Activated naive CD4-positive, alpha-beta T cell treated with anti-CD3 and anti-CD28 coated beads, Interleukin-2, amount 50 U/mL, for 24 hours (primary cell): ENCODE data around the gene NFIA.
"Not testable (repeated sequence)": the region's sequence is repeated elsewhere in the genome, so short reads cannot be mapped to it uniquely, and the experiment has no call there.

ENCODE experiments used
- H3K27ac Mint-ChIP-seq: one replicate; pipeline ENCODE4 v1.8.0; 2021; ENCODE audit warnings: mild to moderate bottlenecking, mixed read lengths
- H3K27me3 Mint-ChIP-seq: one replicate; pipeline ENCODE4 v1.8.0; 2021; ENCODE audit warnings: mixed read lengths
- H3K36me3 Mint-ChIP-seq: one replicate; pipeline ENCODE4 v1.8.0; 2021; ENCODE audit warnings: mixed read lengths
- H3K4me1 Mint-ChIP-seq: one replicate; pipeline ENCODE4 v1.8.0; 2021; ENCODE audit warnings: mixed read lengths
- H3K4me3 Mint-ChIP-seq: one replicate; pipeline ENCODE4 v1.8.0; 2021; ENCODE audit warnings: mild to moderate bottlenecking, mixed read lengths
- H3K9me3 Mint-ChIP-seq: one replicate; pipeline ENCODE4 v1.8.0; 2021; ENCODE audit warnings: mixed read lengths

NFIA gene

DNA sequence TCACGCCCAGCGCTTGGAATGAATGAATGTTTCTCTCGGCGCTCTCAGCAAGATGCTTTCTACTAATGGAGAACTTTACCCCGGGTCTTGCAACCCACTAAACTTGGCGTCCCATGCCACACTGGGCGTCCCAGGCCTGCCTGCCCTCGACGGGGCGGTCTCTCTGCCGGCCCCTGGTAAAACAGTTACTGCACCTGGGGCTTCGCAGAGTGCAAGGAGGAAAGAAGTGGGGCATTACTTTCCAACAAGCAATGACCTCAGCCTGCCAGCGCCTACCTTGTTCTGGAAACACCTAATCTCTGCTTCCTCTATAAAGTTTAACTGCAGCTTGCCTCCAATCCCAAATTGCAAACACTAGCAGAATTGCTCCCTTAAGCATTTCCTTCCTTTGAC is 27.8 kb upstream of the NFIA start:
- H3K4me3 Mint-ChIP-seq = peak overlapping the region; percentile 15
- peaks cover 43% of the 10 kb centered on the region for H3K4me1 Mint-ChIP-seq
- H3K27ac Mint-ChIP-seq = no peak overlapping the region
- H3K36me3 Mint-ChIP-seq = no peaks in the 10 kb centered on the region
- peaks cover 51% of the 10 kb centered on the region for H3K27me3 Mint-ChIP-seq
- H3K9me3 Mint-ChIP-seq = no peaks in the 10 kb centered on the region

DNA sequence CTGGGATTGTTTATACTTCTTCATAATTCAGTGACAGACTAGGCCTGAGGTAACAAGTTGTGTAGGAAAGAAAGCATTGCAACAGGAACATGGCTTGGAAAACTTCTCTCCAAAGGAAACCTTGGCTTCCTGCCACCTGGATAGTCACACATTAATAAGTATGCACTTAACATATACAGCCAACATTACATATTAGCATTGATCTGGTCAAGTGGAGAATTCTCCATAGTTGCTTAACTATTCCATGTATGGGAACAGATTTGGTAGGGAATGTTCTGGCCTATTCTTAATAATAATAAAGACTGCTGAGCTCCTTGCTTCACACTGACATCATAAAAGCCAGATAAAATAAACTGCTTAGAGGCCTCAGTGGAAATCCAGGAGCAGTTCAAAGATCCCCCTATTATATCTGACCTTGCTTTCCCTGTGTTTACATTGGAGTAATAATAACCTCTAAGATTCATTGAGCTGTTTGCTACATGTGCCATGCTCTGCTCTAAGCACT is 27.2 kb upstream of the NFIA start:
- H3K36me3 Mint-ChIP-seq = no peaks in the 10 kb centered on the region
- H3K27ac Mint-ChIP-seq = no peak overlapping the region
- H3K27me3 Mint-ChIP-seq = peaks cover 51% of the 10 kb centered on the region
- no peaks in the 10 kb centered on the region for H3K9me3 Mint-ChIP-seq
- no peak overlapping the region for H3K4me3 Mint-ChIP-seq
- peaks cover 41% of the 10 kb centered on the region for H3K4me1 Mint-ChIP-seq

DNA sequence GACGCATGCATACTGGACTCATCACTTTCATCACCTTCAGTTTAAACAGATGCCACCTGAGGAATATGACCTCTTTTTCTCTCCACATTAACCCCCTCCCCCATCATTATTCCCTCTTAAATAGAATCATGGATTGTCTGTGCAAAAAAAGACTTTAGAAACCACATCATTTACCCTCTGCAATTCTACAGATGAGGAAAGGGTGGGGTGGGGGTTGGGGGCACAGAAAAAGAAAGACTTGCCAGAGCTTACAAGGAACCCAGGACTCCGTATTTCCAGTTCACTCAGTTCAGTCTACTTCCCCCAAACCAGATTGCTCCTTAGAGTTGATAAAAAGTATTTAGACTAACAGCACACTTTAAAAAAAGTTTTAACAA is 26.2 kb upstream of the NFIA start:
- no peak overlapping the region for H3K27ac Mint-ChIP-seq
- H3K4me3 Mint-ChIP-seq = peak overlapping the region; percentile 73
- H3K9me3 Mint-ChIP-seq = no peaks in the 10 kb centered on the region
- H3K36me3 Mint-ChIP-seq = no peaks in the 10 kb centered on the region
- H3K4me1 Mint-ChIP-seq = peaks cover 39% of the 10 kb centered on the region
- H3K27me3 Mint-ChIP-seq = peaks cover 51% of the 10 kb centered on the region

DNA sequence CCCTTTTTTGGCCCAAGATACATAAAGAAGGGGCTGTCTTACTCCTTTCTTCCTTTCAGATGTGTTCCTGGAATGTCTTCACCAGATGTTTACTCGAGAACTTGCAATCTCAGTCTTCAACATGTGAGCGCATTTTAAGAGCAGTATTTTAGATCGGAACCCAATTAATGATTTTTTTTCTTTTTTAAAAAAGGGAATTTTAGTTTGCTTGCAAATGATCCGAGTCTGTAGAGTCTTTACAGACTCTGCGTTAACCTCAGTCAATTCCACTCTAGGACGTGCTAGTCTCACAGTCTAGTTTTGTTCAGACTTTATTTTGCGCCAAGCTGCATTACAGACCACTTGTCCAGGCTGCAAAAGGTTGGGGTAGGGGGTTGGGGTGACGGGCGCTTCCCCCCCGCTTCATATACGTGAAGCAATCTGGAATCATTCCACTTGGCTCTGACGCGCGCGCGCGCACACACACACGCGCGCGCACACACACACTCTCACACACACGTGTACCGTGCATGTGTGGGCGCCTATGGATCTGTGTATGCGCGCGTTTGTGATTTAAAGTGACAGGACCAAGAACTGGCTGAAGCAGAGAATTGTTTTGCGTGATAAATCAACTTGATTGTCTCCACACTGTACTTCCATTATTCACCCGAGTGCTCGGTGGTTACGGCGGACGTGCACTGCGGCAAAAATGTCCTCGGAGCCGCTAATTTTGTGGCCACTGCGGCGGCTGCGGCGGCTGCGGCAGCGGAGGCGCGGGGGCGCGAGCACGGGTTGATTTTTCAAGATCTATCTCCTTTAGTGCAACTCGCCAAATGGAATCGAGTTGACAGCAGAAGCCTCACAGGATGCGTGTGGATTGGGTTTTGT is 25.6 kb upstream of the NFIA start:
- Mint-ChIP-seq H3K27ac (peak overlapping the region; percentile 30), H3K4me3 (peak overlapping the region; percentile 90), H3K27me3 (peaks cover 48% of the 10 kb centered on the region), H3K9me3 (no peaks in the 10 kb centered on the region), H3K4me1 (peaks cover 34% of the 10 kb centered on the region), H3K36me3 (no peaks in the 10 kb centered on the region)

DNA sequence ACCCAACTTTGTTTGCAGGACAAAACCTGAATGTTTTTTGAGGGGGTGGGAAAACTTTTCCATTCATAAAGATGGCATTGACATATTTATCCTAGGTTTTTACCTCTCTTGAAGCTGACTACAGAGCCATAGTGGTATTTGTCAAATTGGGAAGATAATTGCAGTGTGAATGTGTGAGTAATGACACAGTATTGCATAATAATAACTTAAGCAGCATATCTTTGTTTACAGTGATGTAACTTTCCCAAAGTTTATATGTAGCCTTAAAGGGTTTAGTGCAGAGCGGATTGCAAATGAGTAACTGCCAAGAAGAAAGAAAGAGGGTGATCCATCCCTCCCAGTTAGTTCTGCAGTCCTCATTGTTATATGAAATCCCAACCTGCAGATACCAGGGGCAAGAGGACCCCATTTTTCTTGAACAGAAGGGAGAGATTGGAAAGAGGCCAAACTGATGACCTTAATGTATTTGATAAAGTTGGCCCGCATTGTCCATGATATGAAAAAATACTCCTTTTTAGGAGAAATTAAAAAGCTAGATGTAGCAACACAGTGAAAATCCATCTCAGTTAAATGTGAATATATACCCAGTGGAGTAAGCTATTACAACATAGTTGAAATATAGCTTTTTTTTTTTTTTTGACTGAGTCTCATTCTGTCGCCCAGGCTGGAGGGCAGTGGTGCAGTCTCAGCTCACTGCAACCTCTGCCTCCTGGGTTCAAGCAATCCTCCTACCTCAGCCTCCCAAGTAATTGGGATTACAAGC is 23.7 kb upstream of the NFIA start:
- Mint-ChIP-seq H3K4me1 (peaks cover 16% of the 10 kb centered on the region), H3K27ac (no peak overlapping the region), H3K9me3 (no peaks in the 10 kb centered on the region), H3K4me3 (no peak overlapping the region), H3K27me3 (peaks cover 29% of the 10 kb centered on the region), H3K36me3 (no peaks in the 10 kb centered on the region)

DNA sequence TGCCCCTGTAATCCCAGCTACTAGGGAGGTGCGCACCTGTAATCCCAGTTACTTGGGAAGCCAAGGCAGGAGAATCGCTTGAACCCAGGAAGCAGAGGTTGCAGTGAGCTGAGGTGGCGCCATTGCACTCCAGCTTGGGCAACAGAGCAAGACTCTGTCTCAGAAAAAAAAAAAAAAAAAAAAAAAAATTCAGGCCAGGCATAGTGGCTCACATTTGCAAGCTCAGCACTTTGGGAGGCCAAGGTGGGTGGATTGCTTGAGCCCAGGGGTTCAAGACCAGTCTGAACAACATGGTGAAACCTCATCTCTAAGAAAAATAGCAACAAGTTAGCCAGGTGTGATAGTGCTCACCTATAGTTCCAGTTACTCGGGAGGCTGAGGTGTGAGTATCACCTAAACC is 20.8 kb upstream of the NFIA start:
- not testable (repeated sequence) for H3K4me1 Mint-ChIP-seq, H3K27ac Mint-ChIP-seq, H3K36me3 Mint-ChIP-seq, H3K9me3 Mint-ChIP-seq, H3K4me3 Mint-ChIP-seq
- peaks cover 10% of the 10 kb centered on the region for H3K27me3 Mint-ChIP-seq

DNA sequence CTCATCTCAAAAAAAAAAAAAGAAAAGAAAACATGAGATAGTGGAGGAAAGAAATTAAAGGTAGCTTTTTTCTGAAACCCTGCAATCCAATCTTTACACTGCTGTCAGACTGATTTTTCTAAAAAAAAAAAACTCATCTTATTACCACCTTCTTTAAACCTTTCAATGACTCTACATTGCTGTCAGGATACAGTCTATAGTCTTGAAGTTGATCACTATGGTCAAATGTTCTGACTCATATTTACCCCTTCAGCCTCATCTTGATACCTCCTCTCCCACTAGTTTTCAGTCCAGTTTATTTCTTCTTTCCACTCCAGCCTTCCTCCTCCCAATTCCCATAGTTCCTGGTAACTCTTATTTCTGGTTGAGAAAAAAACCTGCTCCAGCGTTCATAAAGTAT is 17.7 kb upstream of the NFIA start:
- H3K27me3 Mint-ChIP-seq = peaks cover 1% of the 10 kb centered on the region
- no peaks in the 10 kb centered on the region for H3K9me3 Mint-ChIP-seq
- H3K27ac Mint-ChIP-seq = no peak overlapping the region
- no peaks in the 10 kb centered on the region for H3K4me1 Mint-ChIP-seq
- H3K4me3 Mint-ChIP-seq = no peak overlapping the region
- H3K36me3 Mint-ChIP-seq = no peaks in the 10 kb centered on the region

DNA sequence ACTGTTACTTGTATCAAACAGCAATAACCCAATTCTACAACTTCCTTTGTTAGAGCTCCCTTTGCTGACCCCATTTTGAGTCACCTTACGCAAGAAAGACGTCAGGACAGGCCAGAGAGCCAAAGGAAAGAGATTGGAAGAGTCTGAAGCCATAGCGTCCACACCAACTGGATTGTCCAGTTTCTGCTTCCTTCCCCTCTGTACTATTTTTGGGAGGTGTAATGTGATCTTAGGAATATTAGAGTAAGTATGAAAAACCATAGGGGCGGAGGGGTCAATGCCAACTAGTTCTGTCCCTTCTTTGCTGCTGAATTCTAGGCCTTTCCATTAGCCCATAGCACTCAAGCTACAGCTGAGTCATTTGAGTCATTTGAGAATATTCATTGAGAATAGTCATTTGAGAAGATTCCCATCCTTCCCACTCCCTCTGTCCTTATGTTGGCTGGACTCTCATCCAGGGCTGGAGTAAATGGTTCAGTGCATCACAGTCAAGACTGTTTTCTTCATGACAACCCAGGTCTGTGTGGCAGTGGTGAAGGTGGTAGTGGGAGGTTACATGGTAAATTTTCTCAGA is 14.8 kb upstream of the NFIA start:
- H3K27me3 Mint-ChIP-seq = no peaks in the 10 kb centered on the region

DNA sequence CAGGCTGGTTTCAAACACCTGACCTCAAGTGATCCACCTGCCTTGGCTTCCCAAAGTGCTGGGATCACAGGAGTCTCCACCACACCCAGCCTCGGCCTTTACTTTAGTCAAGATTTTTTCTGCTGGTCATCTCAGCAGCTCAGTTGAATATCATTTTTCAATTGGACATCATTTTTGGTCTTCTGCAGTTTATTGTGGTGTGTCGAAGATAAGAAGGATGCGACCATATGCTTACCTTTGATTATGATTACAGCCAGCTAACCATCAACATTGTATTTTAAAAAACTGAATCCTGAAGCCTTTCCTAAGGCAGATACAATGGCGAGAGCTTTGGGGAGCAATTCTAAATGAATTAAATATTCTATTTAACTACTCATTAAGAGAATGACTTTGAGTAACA is 12.3 kb upstream of the NFIA start:
- H3K27ac Mint-ChIP-seq = no peak overlapping the region
- H3K9me3 Mint-ChIP-seq = no peaks in the 10 kb centered on the region
- H3K4me3 Mint-ChIP-seq = no peak overlapping the region
- H3K36me3 Mint-ChIP-seq = no peaks in the 10 kb centered on the region
- no peaks in the 10 kb centered on the region for H3K4me1 Mint-ChIP-seq
- no peaks in the 10 kb centered on the region for H3K27me3 Mint-ChIP-seq

More for the DNA sequence above, 14.8 kb upstream of the NFIA start:
- Mint-ChIP-seq H3K27ac (no peak overlapping the region), H3K4me3 (no peak overlapping the region), H3K4me1 (no peaks in the 10 kb centered on the region), H3K36me3 (no peaks in the 10 kb centered on the region), H3K9me3 (no peaks in the 10 kb centered on the region)

DNA sequence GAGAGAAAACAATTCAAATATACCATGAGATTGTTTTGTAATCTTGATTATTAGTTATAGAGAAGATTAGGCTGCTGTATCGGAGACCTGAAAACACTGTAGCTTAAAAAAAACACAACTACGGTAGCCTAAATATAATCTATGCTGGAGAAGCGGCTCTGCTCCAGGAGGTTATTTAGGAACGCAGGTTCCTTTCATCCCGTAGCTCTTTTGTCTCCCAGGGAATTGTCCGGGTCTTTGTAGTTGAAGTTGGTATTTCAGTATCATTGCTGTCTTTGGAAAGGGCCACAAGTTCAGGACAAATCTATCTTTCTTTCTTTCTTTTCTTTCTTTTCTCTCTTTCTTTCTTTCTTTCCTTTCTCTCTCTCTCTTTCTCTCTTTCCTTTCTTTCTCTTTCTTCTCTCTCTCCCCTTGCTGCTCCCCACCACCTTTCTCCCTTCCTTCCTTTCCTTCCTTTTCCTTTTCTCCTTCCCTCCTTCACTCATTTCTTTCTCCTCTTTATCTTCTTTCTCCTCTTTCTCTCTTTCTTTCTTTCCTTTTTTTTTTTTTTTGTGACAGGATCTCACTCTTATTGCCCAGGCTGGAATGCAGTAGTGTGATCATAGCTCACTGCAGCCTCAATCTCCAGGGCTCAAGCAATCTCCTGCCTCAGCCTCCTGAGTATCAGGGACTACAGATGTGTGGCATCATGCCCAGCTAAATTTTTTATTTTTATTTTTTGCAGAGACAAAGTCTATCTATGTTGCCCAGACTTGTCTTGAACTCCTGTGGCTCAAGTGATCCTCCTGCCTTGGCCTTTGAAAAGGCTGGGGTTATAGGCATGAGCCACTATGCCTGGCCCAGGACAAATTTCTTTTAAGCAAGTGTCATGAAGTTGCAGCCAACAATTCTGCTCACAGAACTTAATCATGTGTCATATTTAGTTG is 10.9 kb upstream of the NFIA start:
- Mint-ChIP-seq H3K27ac (no peak overlapping the region), H3K36me3 (no peaks in the 10 kb centered on the region), H3K27me3 (no peaks in the 10 kb centered on the region), H3K4me1 (peaks cover 4% of the 10 kb centered on the region), H3K4me3 (no peak overlapping the region), H3K9me3 (no peaks in the 10 kb centered on the region)

DNA sequence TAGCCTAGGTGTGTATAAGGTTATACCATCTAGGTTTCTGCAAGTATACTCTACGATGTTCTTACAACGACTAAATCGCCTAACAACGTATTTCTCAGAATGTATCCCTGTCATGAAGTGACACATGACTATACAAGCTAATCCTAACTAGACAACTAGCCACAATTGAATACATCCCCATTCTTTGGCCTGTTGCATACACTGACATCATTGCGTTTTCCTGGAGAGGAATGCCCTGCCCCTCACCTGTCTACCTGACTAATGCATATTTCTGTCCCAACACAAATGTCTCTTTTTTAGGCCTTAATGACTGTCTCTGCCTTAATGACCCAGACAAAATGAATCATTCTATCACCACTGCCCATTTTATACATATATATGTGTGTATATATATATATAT is 8.5 kb upstream of the NFIA start:
- no peaks in the 10 kb centered on the region for H3K36me3 Mint-ChIP-seq
- no peak overlapping the region for H3K27ac Mint-ChIP-seq
- H3K9me3 Mint-ChIP-seq = no peaks in the 10 kb centered on the region
- no peaks in the 10 kb centered on the region for H3K27me3 Mint-ChIP-seq
- peaks cover 22% of the 10 kb centered on the region for H3K4me1 Mint-ChIP-seq
- no peak overlapping the region for H3K4me3 Mint-ChIP-seq

DNA sequence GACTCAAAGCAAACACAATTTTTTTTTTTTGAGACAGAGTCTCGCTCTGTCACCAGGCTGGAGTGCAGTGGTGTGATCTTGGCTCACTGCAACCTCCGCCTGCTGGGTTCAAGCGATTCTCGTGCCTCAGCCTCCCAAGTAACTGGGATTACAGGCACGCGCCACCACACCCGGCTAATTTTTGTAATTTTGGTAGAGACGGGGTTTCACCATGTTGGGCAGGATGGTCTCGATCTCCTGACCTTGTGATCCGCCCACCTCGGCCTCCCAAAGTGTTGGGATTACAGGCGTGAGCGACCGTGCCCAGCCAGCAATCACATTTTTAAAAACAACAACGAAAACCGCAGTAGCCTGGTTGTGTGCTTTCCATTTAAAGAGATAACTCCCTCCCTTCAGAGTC is 6.5 kb upstream of the NFIA start:
- H3K4me3 Mint-ChIP-seq = peak overlapping the region; percentile 31
- H3K27ac Mint-ChIP-seq, H3K36me3 Mint-ChIP-seq, H3K9me3 Mint-ChIP-seq, H3K27me3 Mint-ChIP-seq: not testable (repeated sequence)
- H3K4me1 Mint-ChIP-seq = peaks cover 42% of the 10 kb centered on the region

DNA sequence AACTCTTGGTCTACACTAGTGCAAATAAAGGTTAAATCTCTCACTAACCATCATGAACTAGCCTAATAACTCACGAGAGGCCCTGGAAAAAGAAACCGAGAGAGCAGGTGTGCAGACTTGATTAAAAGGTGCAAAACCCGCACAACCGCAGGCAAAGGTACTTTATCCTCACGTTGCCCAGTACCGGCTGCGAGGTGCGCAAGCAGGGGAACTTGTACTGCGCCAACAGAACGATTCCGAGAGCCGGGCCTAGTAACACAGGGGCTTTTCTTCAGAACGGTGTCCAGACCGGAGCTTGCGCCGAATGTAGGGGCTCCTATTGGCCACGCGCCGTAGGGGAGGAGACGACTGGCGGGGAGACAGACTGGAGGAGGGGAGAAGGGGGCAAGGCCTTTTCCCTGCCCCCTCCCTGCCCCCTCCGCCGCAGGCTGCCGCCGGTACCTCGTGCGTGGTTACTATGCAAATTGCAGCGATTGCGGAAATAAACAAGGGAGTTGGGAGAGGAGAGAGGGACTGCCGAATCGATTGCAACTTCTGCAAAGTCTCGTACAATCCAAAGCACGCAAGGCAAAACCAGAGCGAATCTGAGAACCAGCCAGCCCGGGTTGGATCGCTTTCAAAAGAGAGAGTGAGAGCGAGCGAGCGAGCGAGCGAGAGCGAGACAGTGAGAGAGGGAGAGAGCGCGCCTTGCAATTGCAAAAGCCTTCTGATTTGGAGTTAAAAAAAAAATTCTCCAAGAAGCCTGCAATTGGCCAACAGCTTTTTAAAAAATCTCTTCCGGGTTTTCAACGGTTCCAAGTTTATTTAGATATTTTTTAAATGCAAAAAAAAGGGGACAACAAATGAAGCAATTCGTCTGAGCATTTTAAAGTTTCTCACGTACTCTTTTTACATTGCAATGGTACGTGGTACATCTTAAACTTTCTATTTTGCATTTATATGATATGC is 5.4 kb upstream of the NFIA start:
- H3K36me3 Mint-ChIP-seq = no peaks in the 10 kb centered on the region
- no peaks in the 10 kb centered on the region for H3K9me3 Mint-ChIP-seq
- H3K27ac Mint-ChIP-seq = peak overlapping the region; percentile 70
- H3K27me3 Mint-ChIP-seq = no peaks in the 10 kb centered on the region
- peaks cover 50% of the 10 kb centered on the region for H3K4me1 Mint-ChIP-seq
- peak overlapping the region; percentile 94 for H3K4me3 Mint-ChIP-seq
